Keratinocyte (primary cell): ENCODE measurements around the gene FASN. TPM values are rescaled to one million over a fixed set of nuclear protein-coding genes. Genes with fewer than 3 reads are reported as not detected.

Experiments
- DNase-seq: peaks from one replicate; pipeline ENCODE4 v3.0.0-alpha.2; 2011; ENCODE audit warnings: low read depth, missing footprints, low spot score
- FAIRE-seq: peaks from 2 replicates; lab custom pipeline; 2011; peaks lifted over from hg19 to GRCh38; lab: Jason Lieb, UNC
- H2AFZ ChIP-seq: 2 replicates; pipeline ENCODE4 v1.6.0; 2012; ENCODE audit warnings: low read length, control low read depth, inconsistent platforms; ENCODE audit not compliant: control insufficient read depth
- H3K27ac ChIP-seq: 2 replicates; pipeline ENCODE4 v1.5.1; 2011; ENCODE audit warnings: low read length; ENCODE audit not compliant: control insufficient read depth, insufficient read depth
- H3K27me3 ChIP-seq: 3 replicates; pipeline ENCODE4 v1.6.0; 2011; ENCODE audit warnings: low read length; ENCODE audit not compliant: control insufficient read depth, insufficient read depth; ENCODE audit errors: extremely low read depth
- H3K36me3 ChIP-seq, 2 experiments: 2 replicates in 1 of 2; 3 replicates in 1 of 2; pipeline ENCODE4 v1.5.1; 2011; ENCODE audit warnings: low read length in 2 of 2, mild to moderate bottlenecking in 1 of 2; ENCODE audit not compliant: control insufficient read depth in 2 of 2, insufficient read depth in 2 of 2; ENCODE audit errors: extremely low read depth in 1 of 2
- H3K4me1 ChIP-seq: 3 replicates; pipeline ENCODE4 v1.5.1; 2011; ENCODE audit warnings: low read length; ENCODE audit not compliant: control insufficient read depth, insufficient read depth; ENCODE audit errors: extremely low read depth
- H3K4me2 ChIP-seq: 3 replicates; pipeline ENCODE4 v1.6.0; 2011; ENCODE audit warnings: low read depth, low read length; ENCODE audit not compliant: control insufficient read depth, insufficient read depth; ENCODE audit errors: extremely low read depth
- H3K4me3 ChIP-seq, 3 experiments: fragments of 200-600 bp in 1 of 3; sonication (generic) in 1 of 3; 2 replicates in 2 of 3; 3 replicates in 1 of 3; pipeline ENCODE4 v1.5.1; 2011 to 2016; ENCODE audit warnings: low read length in 3 of 3, mild to moderate bottlenecking in 3 of 3, control low read depth in 2 of 3, inconsistent platforms in 1 of 3, low read depth in 1 of 3, mixed read lengths in 1 of 3, mixed run types in 1 of 3, moderate library complexity in 1 of 3; ENCODE audit not compliant: control insufficient read depth in 2 of 3, insufficient read depth in 2 of 3; ENCODE audit errors: extremely low read depth in 1 of 3
- H3K79me2 ChIP-seq: 2 replicates; pipeline ENCODE4 v1.6.0; 2012; ENCODE audit warnings: low read length; ENCODE audit not compliant: control insufficient read depth, insufficient read depth
- H3K9ac ChIP-seq: 3 replicates; pipeline ENCODE4 v1.6.0; 2011; ENCODE audit warnings: low read length; ENCODE audit not compliant: control insufficient read depth, insufficient read depth; ENCODE audit errors: extremely low read depth
- H3K9me1 ChIP-seq: 3 replicates; pipeline ENCODE4 v1.6.0; 2011; ENCODE audit warnings: low read length; ENCODE audit not compliant: control insufficient read depth, insufficient read depth; ENCODE audit errors: extremely low read depth
- H3K9me3 ChIP-seq: 2 replicates; pipeline ENCODE4 v1.5.1; 2012; ENCODE audit warnings: low read depth, low read length; ENCODE audit not compliant: control insufficient read depth
- H4K20me1 ChIP-seq: 3 replicates; pipeline ENCODE4 v1.6.0; 2011; ENCODE audit warnings: low read length; ENCODE audit not compliant: control insufficient read depth, insufficient read depth; ENCODE audit errors: extremely low read depth
- CTCF ChIP-seq, 3 experiments: IDR thresholded peaks in 1 of 3; conservative IDR thresholded peaks in 1 of 3; optimal IDR thresholded peaks in 1 of 3; 2 replicates in 2 of 3; 3 replicates in 1 of 3; pipeline versions ENCODE3 to v1.5.1; 2011; ENCODE audit warnings: low read length in 3 of 3, mild to moderate bottlenecking in 3 of 3, moderate library complexity in 2 of 3, control low read depth in 1 of 3, inconsistent platforms in 1 of 3; ENCODE audit not compliant: insufficient read depth in 2 of 3; ENCODE audit errors: extremely low read depth in 1 of 3
- EZH2 ChIP-seq: IDR thresholded peaks from one replicate; pipeline ENCODE4 v1.6.1; 2012; ENCODE audit warnings: inconsistent platforms, mild to moderate bottlenecking, low read length, moderate library complexity
- dilution Hi-C: fragments of 300-500 bp; cut with MboI; formaldehyde crosslinking; loops from one replicate; pipeline ENCODE4 v1.7.0; 2020; ENCODE audit warnings: low sequenced_read_pairs; ENCODE audit not compliant: extremely low pct_ligation_motif_present
- polyA plus RNA-seq, 5 experiments: library from polyadenylated mRNA; depleted of rRNA in 3 of 5; stranded (reverse) in 3 of 5; stranded (forward) in 1 of 5; unstranded in 1 of 5; fragments of >200 nt; gene quantifications; 1 replicate in 1 of 5; 2 replicates in 3 of 5; 3 replicates in 1 of 5; pipeline versions ENCODE4 v1.2.1 to v1.2.3, GENCODE V29; 2011 to 2012; ENCODE audit warnings: missing spikeins in 2 of 5, low read depth in 1 of 5, low replicate concordance in 1 of 5

Gene FASN
- polyA plus RNA-seq, 1 donor (not counting 4 experiments of a cell fraction or from before 2014, with no cell fraction given) = 44.7 TPM

- dilution Hi-C loops = no loop called here
- FAIRE-seq = no peak
- no peaks in the 10 kb centered on the region for H4K20me1 ChIP-seq
- no peaks in the 10 kb centered on the region for H3K9me3 ChIP-seq
- H3K36me3 ChIP-seq = peaks cover 5 to 10% of the 10 kb centered on the region in 2 experiments
- TF ChIP-seq CTCF (optimal IDR thresholded peaks at IDR 0.05 in 1 of 3, IDR thresholded peaks at IDR 0.05 in 1 of 3, conservative IDR thresholded peaks at IDR 0.05 in 1 of 3; ENCODE audit: extremely low read depth in 1 of 3, insufficient read depth in 2 of 3, low read length in 3 of 3) (no peak), EZH2 (no peak)
- H3K4me1 ChIP-seq = no peaks in the 10 kb centered on the region
- H3K79me2 ChIP-seq = no peaks in the 10 kb centered on the region
- no peak for DNase-seq
- no peaks in the 10 kb centered on the region for H3K27me3 ChIP-seq
- H3K27ac ChIP-seq = no peak overlapping the region
- no peak overlapping the region for H3K4me2 ChIP-seq
- H3K9ac ChIP-seq = no peak overlapping the region
- no peak overlapping the region for H2AFZ ChIP-seq
- H3K9me1 ChIP-seq = no peaks in the 10 kb centered on the region
- H3K4me3 ChIP-seq = no peak overlapping the region
These were observed 28.7 kb upstream of the FASN start for GRCh38 chr17:82126556-82127314.

GRCh38 chr17:82124101-82124500 is 26.1 kb upstream of the FASN start:
- dilution Hi-C loops = no loop called here
- TF ChIP-seq EZH2 (no peak), CTCF (optimal IDR thresholded peaks at IDR 0.05 in 1 of 3, IDR thresholded peaks at IDR 0.05 in 1 of 3, conservative IDR thresholded peaks at IDR 0.05 in 1 of 3; ENCODE audit: extremely low read depth in 1 of 3, insufficient read depth in 2 of 3, low read length in 3 of 3) (no peak)
- Histone ChIP-seq H3K9ac (no peak overlapping the region), H3K4me3 (no peak overlapping the region), H3K4me2 (no peak overlapping the region), H3K79me2 (no peaks in the 10 kb centered on the region), H3K9me3 (no peaks in the 10 kb centered on the region), H2AFZ (no peak overlapping the region), H3K36me3 (peaks cover 6 to 13% of the 10 kb centered on the region in 2 experiments), H3K27ac (no peak overlapping the region), H3K9me1 (no peaks in the 10 kb centered on the region), H4K20me1 (no peaks in the 10 kb centered on the region), H3K4me1 (no peaks in the 10 kb centered on the region), H3K27me3 (no peaks in the 10 kb centered on the region)
- DNase-seq = no peak
- FAIRE-seq = no peak
